ENCODE results near the gene OR2D2.
"Not testable (repeated sequence)": the region's sequence is repeated elsewhere in the genome, so short reads cannot be mapped to it uniquely, and the experiment has no call there.

The OR2D2 gene

GRCh38 chr11:6876914-6877313 lies 15.4 kb downstream of the OR2D2 start:
- DNase-seq, result no peak

DNA sequence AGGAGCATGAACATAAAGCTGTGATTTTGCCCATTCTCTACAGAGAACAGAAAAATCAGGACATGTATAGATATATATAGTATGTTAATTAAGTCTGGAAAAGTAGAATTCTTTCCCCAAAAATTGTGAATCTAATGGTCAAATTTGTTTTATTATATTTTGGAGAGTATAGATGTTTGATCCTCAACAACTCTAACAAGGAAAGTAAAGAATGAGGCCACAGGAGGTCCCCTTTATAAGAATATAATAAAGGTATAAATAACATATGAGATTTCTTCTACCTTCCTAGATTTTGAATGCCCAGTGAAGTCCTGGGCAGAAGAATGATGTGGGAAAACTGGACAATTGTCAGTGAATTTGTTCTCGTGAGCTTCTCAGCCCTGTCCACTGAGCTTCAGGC lies 16.0 kb downstream of the OR2D2 start, which contains the start of gene OR10A4:
Gene OR10A4 (plus strand): TSS at position 301 of the 400 bp plus-strand sequence. CDS start 23 bp downstream, at position 324.
- DNase-seq, result no peak

DNA sequence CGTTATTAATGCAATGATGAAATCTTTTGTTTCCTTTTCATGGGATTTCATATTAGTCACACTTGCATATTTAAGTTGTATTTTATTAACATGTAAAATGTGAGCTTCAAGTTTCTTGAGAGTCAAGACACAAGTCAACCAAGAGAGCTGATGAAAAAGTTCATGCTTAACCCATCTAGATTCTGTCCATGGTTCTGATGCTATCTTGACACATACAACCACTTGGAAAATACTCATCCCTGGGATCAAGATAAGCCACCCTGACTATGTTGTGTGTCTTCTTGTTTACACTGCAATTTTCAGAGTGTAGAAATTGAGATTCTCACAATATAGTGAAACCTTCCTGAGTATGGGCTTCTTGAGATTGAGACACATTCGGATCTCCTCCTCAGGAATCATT lies 16.5 kb downstream of the OR2D2 start:
- no peak for DNase-seq

DNA sequence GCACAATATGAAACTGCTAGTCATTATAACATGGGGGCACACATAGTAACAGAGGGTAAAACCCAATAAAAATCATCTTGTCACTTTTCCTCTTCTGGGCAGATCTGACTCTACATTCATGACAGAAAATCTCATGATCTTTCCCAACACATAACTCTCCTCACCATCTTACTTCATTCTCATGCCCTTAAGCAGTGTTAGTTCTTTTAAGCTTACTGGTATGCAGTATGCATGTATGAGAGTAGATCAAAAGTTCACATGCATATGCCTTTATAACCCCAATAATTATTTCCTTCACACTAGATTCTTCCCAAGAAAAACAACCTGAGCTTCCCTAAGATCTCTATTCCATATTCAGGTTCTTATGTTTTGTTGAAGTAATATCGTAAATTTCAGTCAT lies 21.0 kb downstream of the OR2D2 start:
- DNase-seq, result no peak

DNA sequence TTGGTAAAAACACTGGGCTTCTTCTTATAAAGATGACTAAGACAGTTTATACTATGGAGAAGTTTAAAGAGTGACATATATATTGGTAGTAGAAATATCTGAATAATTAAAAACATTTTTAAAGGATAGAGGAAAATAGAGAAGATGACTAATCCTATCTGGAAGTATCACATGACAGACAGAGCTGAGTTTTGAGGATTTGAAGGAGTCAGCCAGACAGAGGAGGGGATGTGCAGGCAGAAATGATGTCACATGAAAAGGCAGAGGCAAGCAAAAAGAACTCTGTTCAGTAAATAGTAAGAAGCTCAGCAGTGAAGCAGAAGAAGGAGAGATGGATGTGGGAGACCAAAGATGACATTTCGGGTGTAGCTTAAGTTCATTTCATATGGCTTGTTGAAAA lies 27.9 kb downstream of the OR2D2 start:
- DNase-seq, result no peak

GRCh38 chr11:6862961-6863360 lies 29.3 kb downstream of the OR2D2 start, which contains the start of gene OR10A2:
Gene OR10A2, plus strand, starts transcription at chr11:6863057. Its CDS starts 6,698 bp downstream, at chr11:6869755.
- no peak for DNase-seq

DNA sequence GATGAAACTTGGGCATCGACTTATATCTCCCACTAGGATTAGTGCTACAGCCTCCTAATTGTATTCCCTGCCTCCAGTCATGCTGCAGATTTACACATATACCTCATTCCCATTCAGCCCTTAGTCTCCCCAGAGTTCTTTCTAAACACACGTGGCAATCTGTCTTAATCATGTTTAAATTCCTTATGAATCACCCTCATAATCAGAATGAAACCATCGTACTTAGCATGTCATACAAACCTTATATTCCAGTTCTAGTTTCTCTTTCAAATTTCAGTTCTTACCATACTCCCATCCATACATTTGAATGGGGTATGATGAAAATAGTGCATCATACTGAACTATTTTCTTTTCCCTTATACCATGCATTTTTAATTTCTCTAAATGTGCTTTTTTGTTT lies 35.4 kb downstream of the OR2D2 start:
- DNase-seq, result no peak

GRCh38 chr11:6855971-6856541 lies 36.2 kb downstream of the OR2D2 start:
- no peak for DNase-seq

- DNase-seq, result not testable (repeated sequence)
Observed at GRCh38 chr11:6854801-6855200, 37.5 kb downstream of the OR2D2 start.

DNA sequence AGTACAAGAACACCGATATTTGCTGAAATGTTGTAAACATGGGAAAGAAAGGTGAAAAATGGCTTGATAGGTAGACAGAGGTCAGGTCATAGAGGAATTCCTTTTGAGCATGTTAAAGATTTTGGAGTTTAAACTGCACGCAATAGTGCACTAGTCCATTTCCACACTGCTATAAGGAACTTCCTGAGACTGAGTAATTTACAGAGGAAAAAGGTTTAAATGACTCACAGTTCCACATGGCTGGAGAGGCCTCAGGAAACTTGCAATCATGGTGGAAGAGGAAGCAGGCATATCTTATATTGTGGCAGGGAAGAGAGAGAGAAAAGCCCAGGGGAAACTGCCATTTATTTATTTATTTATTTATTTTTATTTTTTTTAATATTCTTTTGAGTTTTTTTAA lies 41.8 kb downstream of the OR2D2 start:
- DNase-seq, result no peak

GRCh38 chr11:6845383-6845782 lies 46.9 kb downstream of the OR2D2 start, which contains the start of gene OR10A5:
Gene OR10A5, plus strand, starts transcription at chr11:6845683. Its CDS starts 0 bp downstream, at chr11:6845683.
- DNase-seq, result no peak

DNA sequence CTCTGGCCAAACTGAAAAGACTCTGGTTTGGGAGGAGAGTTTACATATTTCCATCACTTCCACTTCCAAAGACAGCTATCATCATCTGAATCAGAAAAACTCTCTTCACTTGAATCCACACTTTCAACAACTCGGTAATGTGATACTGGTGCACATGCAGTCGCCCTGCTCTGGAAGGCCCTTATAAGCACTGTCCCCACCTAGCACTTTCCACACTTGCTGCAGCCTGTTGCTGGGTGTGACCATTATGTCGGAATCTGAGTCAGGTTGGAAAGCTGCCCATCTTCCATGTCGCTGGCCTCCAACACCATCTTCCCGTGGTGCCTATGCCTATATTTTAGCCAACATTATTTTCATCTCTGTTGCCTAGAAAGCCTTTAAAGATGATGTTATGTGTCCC lies 47.9 kb downstream of the OR2D2 start:
- DNase-seq, result no peak

DNA sequence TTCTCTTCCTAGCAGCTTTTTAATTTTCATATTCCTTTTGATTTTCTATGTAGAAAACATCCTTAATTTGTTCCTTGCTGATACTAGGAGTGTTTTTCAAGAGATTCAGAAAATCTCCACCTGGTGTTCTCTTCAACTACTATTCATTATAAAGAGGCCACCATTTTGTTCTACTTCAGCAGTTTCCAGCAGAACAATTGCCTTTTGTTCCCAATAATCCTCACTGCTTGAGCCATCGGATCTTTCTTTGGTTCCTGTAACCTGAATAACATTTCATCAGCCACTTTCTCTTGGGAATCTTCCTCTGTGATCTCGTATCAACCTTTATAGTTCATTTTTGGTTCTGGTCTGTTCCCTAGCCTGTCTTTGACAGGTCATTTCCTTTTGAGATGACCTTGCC lies 48.6 kb downstream of the OR2D2 start:
- DNase-seq, result no peak

DNA sequence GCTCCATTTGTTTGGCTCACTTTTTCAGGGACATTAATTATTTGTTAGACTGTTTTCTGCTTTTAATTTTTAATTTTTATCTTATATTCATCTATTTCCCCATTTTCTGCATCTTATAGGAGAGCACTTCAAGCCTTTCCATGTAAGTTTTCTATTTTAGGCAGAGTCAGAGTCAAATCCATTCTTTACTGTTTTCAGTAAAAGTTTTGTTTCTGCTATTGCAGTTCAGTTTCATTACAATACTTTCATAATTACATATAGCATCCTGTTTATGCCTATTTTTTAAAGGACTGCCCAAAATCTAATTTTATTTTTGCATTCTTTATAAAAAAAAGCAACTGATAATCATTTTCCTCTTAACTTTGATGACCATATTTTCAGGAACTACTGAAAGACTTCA lies 50.6 kb downstream of the OR2D2 start:
- no peak for DNase-seq
